ENCODE measurements around the gene STRIP1. TPM values are rescaled to one million over a fixed set of nuclear protein-coding genes. Genes with fewer than 3 reads are reported as not detected.

STRIP1 gene
- total RNA-seq, 1 experiment from 2014 or later, result 40.6 TPM

DNA sequence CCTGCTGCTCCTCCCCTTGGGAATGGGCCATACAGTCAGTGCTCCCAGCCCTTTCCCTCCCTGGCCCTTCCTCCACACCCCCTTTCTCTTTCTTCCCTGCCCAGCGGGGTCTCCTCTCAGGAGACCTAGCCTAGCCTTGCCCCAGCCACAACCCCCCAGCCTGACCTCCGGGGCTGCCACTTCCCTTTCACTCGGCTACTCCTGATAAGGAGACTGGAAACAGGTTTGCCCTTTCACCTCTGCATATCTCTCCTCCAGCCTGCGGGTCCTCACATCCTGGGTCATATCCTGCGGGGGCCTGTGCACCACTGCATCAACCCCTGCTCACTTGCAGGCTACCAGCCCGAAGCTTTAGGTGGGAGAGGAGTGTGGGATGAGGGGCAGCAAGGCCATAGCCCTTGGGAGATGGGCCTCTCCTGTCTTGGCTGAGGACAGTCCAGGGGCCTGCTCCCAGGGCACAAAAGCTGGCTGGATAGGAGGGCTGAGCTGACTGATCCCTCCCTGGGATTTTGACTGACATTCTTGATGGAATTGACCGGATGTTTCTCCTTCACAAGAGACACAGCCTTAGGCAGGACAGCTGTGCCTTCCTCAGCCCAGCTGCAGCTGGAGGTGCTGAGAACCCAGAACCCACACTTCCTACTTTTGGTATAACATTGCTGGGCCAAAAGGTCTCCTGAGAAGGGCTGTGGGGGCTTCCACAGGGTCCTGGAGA lies 55.3 kb downstream of the STRIP1 start:
- H3K27me3 Mint-ChIP-seq (ENCODE audit: insufficient read depth, unreplicated experiment), result peaks cover 40% of the 10 kb centered on the region
- POLR2A ChIA-PET, result no interaction called here
- H3K27ac Mint-ChIP-seq (ENCODE audit: low read depth, unreplicated experiment), result no peak overlapping the region

DNA sequence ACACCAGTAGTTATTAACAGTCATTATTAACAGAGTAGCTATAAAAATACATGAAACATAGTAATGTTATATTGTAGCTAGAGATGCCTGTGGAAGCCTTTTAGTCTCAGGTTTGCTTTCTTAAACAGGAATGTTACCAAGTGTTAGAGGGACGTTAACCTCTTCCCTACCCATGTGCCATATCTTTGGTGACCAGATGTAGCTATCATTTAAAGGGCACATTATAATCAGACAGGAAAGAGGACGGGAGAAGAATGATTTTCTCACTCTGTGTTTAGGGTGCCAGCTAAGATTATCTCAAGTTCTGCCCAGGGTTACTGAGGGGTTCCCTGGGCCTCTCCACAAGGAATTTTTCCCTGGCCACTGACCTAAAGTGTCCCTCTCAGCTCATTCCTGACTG lies 57.0 kb downstream of the STRIP1 start:
- H3K4me1 Mint-ChIP-seq (ENCODE audit: insufficient read depth, unreplicated experiment), result no peaks in the 10 kb centered on the region
- no peaks in the 10 kb centered on the region for H3K36me3 Mint-ChIP-seq (ENCODE audit: insufficient read depth, unreplicated experiment)
- ChIA-PET CTCF (interaction anchor here (0.5 to 6.4 kb wide), 10 partner anchors 10 to 404 kb away, joined by 3 to 167 read pairs (median 6); no protein-coding TSS in a partner anchor), POLR2A (no interaction called here)
- H3K4me3 Mint-ChIP-seq (ENCODE audit: unreplicated experiment), result no peak overlapping the region
- no peak overlapping the region for H3K27ac Mint-ChIP-seq (ENCODE audit: low read depth, unreplicated experiment)
- TF ChIP-seq, protein P1, sequence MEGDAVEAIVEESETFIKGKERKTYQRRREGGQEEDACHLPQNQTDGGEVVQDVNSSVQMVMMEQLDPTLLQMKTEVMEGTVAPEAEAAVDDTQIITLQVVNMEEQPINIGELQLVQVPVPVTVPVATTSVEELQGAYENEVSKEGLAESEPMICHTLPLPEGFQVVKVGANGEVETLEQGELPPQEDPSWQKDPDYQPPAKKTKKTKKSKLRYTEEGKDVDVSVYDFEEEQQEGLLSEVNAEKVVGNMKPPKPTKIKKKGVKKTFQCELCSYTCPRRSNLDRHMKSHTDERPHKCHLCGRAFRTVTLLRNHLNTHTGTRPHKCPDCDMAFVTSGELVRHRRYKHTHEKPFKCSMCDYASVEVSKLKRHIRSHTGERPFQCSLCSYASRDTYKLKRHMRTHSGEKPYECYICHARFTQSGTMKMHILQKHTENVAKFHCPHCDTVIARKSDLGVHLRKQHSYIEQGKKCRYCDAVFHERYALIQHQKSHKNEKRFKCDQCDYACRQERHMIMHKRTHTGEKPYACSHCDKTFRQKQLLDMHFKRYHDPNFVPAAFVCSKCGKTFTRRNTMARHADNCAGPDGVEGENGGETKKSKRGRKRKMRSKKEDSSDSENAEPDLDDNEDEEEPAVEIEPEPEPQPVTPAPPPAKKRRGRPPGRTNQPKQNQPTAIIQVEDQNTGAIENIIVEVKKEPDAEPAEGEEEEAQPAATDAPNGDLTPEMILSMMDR (IDR thresholded peaks at IDR 0.05; ENCODE audit: unreplicated experiment), result no peak
- no peak for DNase-seq (ENCODE audit: unreplicated experiment)
- intact Hi-C loops (cut with micrococcal nuclease), result no loop called here
- H3K9me3 Mint-ChIP-seq (ENCODE audit: unreplicated experiment), result no peaks in the 10 kb centered on the region
- no TSS peak for BruUV-seq (replicated peaks)
- H3K27me3 Mint-ChIP-seq (ENCODE audit: insufficient read depth, unreplicated experiment), result peaks cover 24% of the 10 kb centered on the region

More for the DNA sequence above, 55.3 kb downstream of the STRIP1 start:
- CTCF ChIA-PET, result interaction anchor here (1.3 to 6.4 kb wide), 7 partner anchors 8 to 406 kb away, joined by 5 to 167 read pairs (median 8); no protein-coding TSS in a partner anchor
- H3K9me3 Mint-ChIP-seq (ENCODE audit: unreplicated experiment), result no peaks in the 10 kb centered on the region
- no TSS peak for BruUV-seq (replicated peaks)
- no peak overlapping the region for H3K4me3 Mint-ChIP-seq (ENCODE audit: unreplicated experiment)
- DNase-seq (ENCODE audit: unreplicated experiment), result no peak
- intact Hi-C loops (cut with micrococcal nuclease), result no loop called here
- H3K4me1 Mint-ChIP-seq (ENCODE audit: insufficient read depth, unreplicated experiment), result no peaks in the 10 kb centered on the region
- TF ChIP-seq, protein P1 (IDR thresholded peaks at IDR 0.05; ENCODE audit: unreplicated experiment), result no peak
- no peaks in the 10 kb centered on the region for H3K36me3 Mint-ChIP-seq (ENCODE audit: insufficient read depth, unreplicated experiment)

DNA sequence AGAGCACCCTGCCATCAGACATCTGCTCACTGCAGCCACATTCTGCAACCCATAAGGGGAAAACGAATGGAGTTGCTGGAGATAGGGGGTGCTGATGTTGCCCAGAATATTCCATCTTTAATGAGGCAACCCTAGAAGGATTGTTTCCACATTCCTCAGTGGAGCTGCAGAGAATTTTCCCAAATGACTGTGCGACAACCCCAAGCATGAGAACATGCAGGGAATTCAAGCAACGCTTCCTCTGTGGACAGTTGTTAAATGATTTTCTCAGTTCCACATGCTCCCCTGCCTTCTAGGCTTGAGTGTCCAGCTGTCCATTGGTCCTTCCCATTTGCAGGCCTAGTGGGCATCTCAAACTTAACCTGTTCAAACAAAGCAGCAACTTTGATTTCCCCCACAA lies 57.4 kb downstream of the STRIP1 start:
- intact Hi-C loops (cut with micrococcal nuclease), result no loop called here
- TF ChIP-seq, protein P1 (IDR thresholded peaks at IDR 0.05; ENCODE audit: unreplicated experiment), result no peak
- Mint-ChIP-seq H3K4me3 (ENCODE audit: unreplicated experiment) (no peak overlapping the region), H3K9me3 (ENCODE audit: unreplicated experiment) (no peaks in the 10 kb centered on the region), H3K36me3 (ENCODE audit: insufficient read depth, unreplicated experiment) (no peaks in the 10 kb centered on the region), H3K4me1 (ENCODE audit: insufficient read depth, unreplicated experiment) (no peaks in the 10 kb centered on the region), H3K27ac (ENCODE audit: low read depth, unreplicated experiment) (no peak overlapping the region), H3K27me3 (ENCODE audit: insufficient read depth, unreplicated experiment) (peaks cover 20% of the 10 kb centered on the region)
- no peak for DNase-seq (ENCODE audit: unreplicated experiment)
- POLR2A ChIA-PET, result no interaction called here
- no TSS peak for BruUV-seq (replicated peaks)
- CTCF ChIA-PET, result interaction anchor here (0.6 to 6.4 kb wide), 11 partner anchors 10 to 576 kb away, joined by 3 to 167 read pairs (median 4); no protein-coding TSS in a partner anchor

DNA sequence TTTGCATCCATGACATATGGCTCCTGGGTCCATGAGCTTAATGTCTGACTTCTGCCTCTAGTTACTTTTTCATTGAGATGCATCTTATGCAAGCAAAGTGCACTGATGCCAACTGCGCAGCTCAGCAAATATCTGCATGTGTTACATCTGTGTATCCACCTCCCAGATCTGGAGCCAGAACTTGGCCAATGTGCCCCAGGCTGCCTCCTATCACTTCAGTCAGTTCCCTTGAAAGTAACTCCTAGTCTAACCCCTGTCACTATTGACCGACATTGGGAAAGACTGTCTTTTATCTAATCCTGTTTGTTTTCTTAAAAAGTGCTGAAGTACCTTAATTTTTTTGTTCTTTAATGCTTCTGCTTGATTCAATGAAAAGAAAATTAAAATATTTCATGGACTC lies 58.6 kb downstream of the STRIP1 start:
- H3K9me3 Mint-ChIP-seq (ENCODE audit: unreplicated experiment), result no peaks in the 10 kb centered on the region
- POLR2A ChIA-PET, result interaction anchor here (0.6 to 1.1 kb wide), 2 partner anchors 9 to 39 kb away, joined by 3 read pairs; no protein-coding TSS in a partner anchor
- CTCF ChIA-PET, result interaction anchor here (0.7 to 6.4 kb wide), 6 partner anchors 11 to 1229 kb away, joined by 3 to 167 read pairs (median 4); no protein-coding TSS in a partner anchor
- H3K27me3 Mint-ChIP-seq (ENCODE audit: insufficient read depth, unreplicated experiment), result peaks cover 16% of the 10 kb centered on the region
- no TSS peak for BruUV-seq (replicated peaks)
- no peak overlapping the region for H3K4me3 Mint-ChIP-seq (ENCODE audit: unreplicated experiment)
- H3K4me1 Mint-ChIP-seq (ENCODE audit: insufficient read depth, unreplicated experiment), result no peaks in the 10 kb centered on the region
- intact Hi-C loops (cut with micrococcal nuclease), result no loop called here
- H3K36me3 Mint-ChIP-seq (ENCODE audit: insufficient read depth, unreplicated experiment), result no peaks in the 10 kb centered on the region
- TF ChIP-seq, protein P1 (IDR thresholded peaks at IDR 0.05; ENCODE audit: unreplicated experiment), result no peak
- no peak overlapping the region for H3K27ac Mint-ChIP-seq (ENCODE audit: low read depth, unreplicated experiment)
- DNase-seq (ENCODE audit: unreplicated experiment), result no peak

Data from MCF 10A (cell line).